T-helper 2 cell (primary cell): ENCODE results near the gene DDX28.
"Not testable (repeated sequence)": the region's sequence is repeated elsewhere in the genome, so short reads cannot be mapped to it uniquely, and the experiment has no call there.

Source experiments
- DNase-seq, 5 experiments: peaks; one replicate each; pipeline versions ENCODE4 v3.0.0 to v3.0.0-alpha.2; 2012 to 2022

The DDX28 gene

GRCh38 chr16:67994040-67994408 is 29.0 kb downstream of the DDX28 start:
- peak in 1 of 5 experiments; percentile 17 for DNase-seq

GRCh38 chr16:67993207-67994039 is 29.6 kb downstream of the DDX28 start:
- DNase-seq, result peak; percentile 69 to 86 (median 75)

- DNase-seq, result no peak
These were observed 30.3 kb downstream of the DDX28 start for GRCh38 chr16:67992661-67993206.

GRCh38 chr16:67990018-67990386 is 33.0 kb downstream of the DDX28 start:
- DNase-seq, result no peak

GRCh38 chr16:67989322-67990017 is 33.6 kb downstream of the DDX28 start:
- no peak for DNase-seq

- DNase-seq, result no peak
These were observed 34.4 kb downstream of the DDX28 start for GRCh38 chr16:67988675-67989074.

GRCh38 chr16:67987460-67988160 is 35.4 kb downstream of the DDX28 start:
- no peak for DNase-seq

GRCh38 chr16:67986949-67987348 is 36.1 kb downstream of the DDX28 start:
- no peak for DNase-seq

- DNase-seq, result no peak
These were observed 40.9 kb downstream of the DDX28 start for GRCh38 chr16:67982011-67982696.

GRCh38 chr16:67979955-67980678 is 42.9 kb downstream of the DDX28 start, which contains the start of gene DPEP3:
DPEP3 (minus strand) TSS chr16:67980499; CDS start chr16:67980380, 119 bp downstream.
- DNase-seq, result no peak

- no peak for DNase-seq
These were observed 45.4 kb downstream of the DDX28 start for GRCh38 chr16:67977469-67978227.

- no peak for DNase-seq
These were observed 46.0 kb downstream of the DDX28 start for GRCh38 chr16:67977005-67977404.

GRCh38 chr16:67976205-67976604 is 46.8 kb downstream of the DDX28 start:
- DNase-seq, result no peak

GRCh38 chr16:67975321-67976105 is 47.5 kb downstream of the DDX28 start:
- DNase-seq, result no peak

- DNase-seq, result not testable (repeated sequence)
These were observed 50.7 kb downstream of the DDX28 start for GRCh38 chr16:67972285-67972684.

GRCh38 chr16:67971111-67971510 is 51.9 kb downstream of the DDX28 start:
- no peak for DNase-seq
